GM12878 (cell line): ENCODE results near the gene GRIK4. TPM values are rescaled to one million over a fixed set of nuclear protein-coding genes. Genes with fewer than 3 reads are reported as not detected.

ENCODE experiments used
- ATAC-seq: fragments of 200-7000 bp; cut with Tn5 transposase; 3 replicates; pipeline ENCODE4 v1.9.1; 2020; ENCODE audit warnings: mild to moderate bottlenecking, moderate library complexity
- BruUV-seq: library from RNA; stranded (reverse); fragments of 400-500 nt; replicated peaks from 2 replicates; lab custom pipeline; 2021; lab: Mats Ljungman, UMichigan
- CTCF ChIA-PET: fragments of 300-600 bp; sonication (Branson Sonifier 250); formaldehyde crosslinking; extraction: SDS; loops from one replicate; lab custom pipeline; 2021; ENCODE audit warnings: inconsistent platforms; lab: Yijun Ruan, JAX
- POLR2A ChIA-PET: fragments of 350-600 bp; formaldehyde crosslinking; extraction: SDS; loops from one replicate; lab custom pipeline; 2021; ENCODE audit warnings: inconsistent platforms; lab: Charles Lee
- RAD21 ChIA-PET: fragments of 300-600 bp; sonication (Branson Sonifier 250); formaldehyde crosslinking; loops from one replicate; lab custom pipeline; 2023; ENCODE audit warnings: antibody characterized with exemption; ENCODE audit not compliant: unreplicated experiment; lab: Charles Lee
- SMC1A ChIA-PET: fragments of 300-600 bp; sonication (Branson Sonifier 250); formaldehyde crosslinking; loops from one replicate; lab custom pipeline; 2023; ENCODE audit not compliant: unreplicated experiment, uncharacterized antibody; lab: Charles Lee
- DNase-seq: peaks from one replicate; pipeline ENCODE4 v3.0.0-alpha.2; 2011; ENCODE audit warnings: low read depth, low spot score
- FAIRE-seq: peaks from 3 replicates; lab custom pipeline; 2011; peaks lifted over from hg19 to GRCh38; lab: Jason Lieb, UNC
- H2AFZ ChIP-seq: 2 replicates; pipeline ENCODE4 v1.6.0; 2011; ENCODE audit warnings: low read depth, low read length, control low read depth; ENCODE audit not compliant: control insufficient read depth
- H3K27ac ChIP-seq: 2 replicates; pipeline ENCODE4 v1.5.1; 2011; ENCODE audit warnings: control low read depth; ENCODE audit not compliant: control insufficient read depth, insufficient read depth
- H3K27me3 ChIP-seq, 2 experiments: replicated peaks in 1 of 2; 2 replicates each; pipeline versions ENCODE4 v1.6.0 to v1.6.1; 2011; ENCODE audit warnings: low read length in 1 of 2; ENCODE audit not compliant: control insufficient read depth in 2 of 2, insufficient read depth in 2 of 2
- H3K36me3 ChIP-seq, 2 experiments: 2 replicates each; pipeline ENCODE4 v1.5.1; 2011; ENCODE audit warnings: low read length in 1 of 2; ENCODE audit not compliant: control insufficient read depth in 2 of 2, insufficient read depth in 2 of 2
- H3K4me1 ChIP-seq: 2 replicates; pipeline ENCODE4 v1.6.1; 2011; ENCODE audit warnings: mild to moderate bottlenecking, low read length, moderate library complexity, mixed read lengths; ENCODE audit not compliant: control insufficient read depth, insufficient read depth
- H3K4me2 ChIP-seq: 2 replicates; pipeline ENCODE4 v1.6.0; 2011; ENCODE audit warnings: control low read depth; ENCODE audit not compliant: control insufficient read depth, insufficient read depth
- H3K4me3 ChIP-seq: fragments of 200-600 bp; sonication (generic); 2 replicates; pipeline ENCODE4 v1.5.1; 2016
- H3K79me2 ChIP-seq: 2 replicates; pipeline ENCODE4 v1.6.0; 2011; ENCODE audit warnings: low read length; ENCODE audit not compliant: control insufficient read depth, insufficient read depth
- H3K9ac ChIP-seq: 2 replicates; pipeline ENCODE4 v1.8.0; 2011; ENCODE audit warnings: low read length, control low read depth, mixed read lengths; ENCODE audit not compliant: control insufficient read depth, insufficient read depth
- H3K9me3 ChIP-seq: replicated peaks from 3 replicates; pipeline ENCODE4 v1.5.1; 2011; ENCODE audit warnings: mild to moderate bottlenecking, low read length; ENCODE audit not compliant: control insufficient read depth, insufficient read depth
- H4K20me1 ChIP-seq: 2 replicates; pipeline ENCODE4 v1.6.0; 2011; ENCODE audit not compliant: control insufficient read depth, insufficient read depth
- CEBPB ChIP-seq, 2 experiments: fragments of 150-350 bp in 1 of 2; IDR thresholded peaks; 2 replicates each; pipeline ENCODE4 v1.6.1; 2012 to 2014; ENCODE audit warnings: low read depth in 2 of 2, low read length in 2 of 2, borderline replicate concordance in 1 of 2, inconsistent platforms in 1 of 2
- DPF2 ChIP-seq: fragments of 450-650 bp; IDR thresholded peaks from 2 replicates; pipeline ENCODE4 v1.6.1; 2017; ENCODE audit warnings: mild to moderate bottlenecking
- STAT1 ChIP-seq: fragments of 450-650 bp; conservative IDR thresholded peaks from 2 replicates; pipeline ENCODE4 v1.6.1; 2014; ENCODE audit warnings: antibody characterized with exemption, mild to moderate bottlenecking
- ZBED1 ChIP-seq: IDR thresholded peaks from 2 replicates; pipeline ENCODE4 v1.6.1; 2016; ENCODE audit warnings: borderline replicate concordance
- WGBS: methylation state at CpG from one replicate; pipeline ENCODE4 v1.1.6; 2016; ENCODE audit warnings: low lambda C conversion rate; ENCODE audit not compliant: insufficient replicate concordance, insufficient coverage; ENCODE audit errors: missing lambda C conversion rate; 5-methylcytosine and 5-hydroxymethylcytosine counted together
- in situ Hi-C: fragments of 300-500 bp; cut with MboI; formaldehyde crosslinking; loops from 9 replicates; pipeline ENCODE4 v1.14.3; 2018; ENCODE audit warnings: mixed read lengths
- intact Hi-C: fragments of 100-400 bp; cut with micrococcal nuclease; formaldehyde crosslinking; loops from one replicate; pipeline ENCODE4 v1.14.2; 2022; ENCODE audit not compliant: unreplicated experiment
- polyA plus RNA-seq, 11 experiments: library from polyadenylated mRNA; depleted of rRNA in 4 of 11; unstranded in 6 of 11; stranded (reverse) in 5 of 11; fragments of >200 nt; fragmentation: Nextera tagmentation in 4 of 11; fragmentation: Illumina TruSeq in 1 of 11; extraction: Ambion mirVana in 4 of 11; extraction: Trizol in 1 of 11; gene quantifications; 1 replicate in 1 of 11; 2 replicates in 10 of 11; pipeline versions ENCODE4 v1.2.1 to v1.2.3, GENCODE V29; 2011 to 2016; ENCODE audit warnings: inconsistent platforms in 2 of 11, missing spikeins in 2 of 11, low read depth in 1 of 11
- total RNA-seq, 4 experiments: library from RNA; depleted of rRNA in 3 of 4; stranded (reverse); fragments of >200 nt in 3 of 4; fragmentation: Illumina TruSeq in 1 of 4; extraction: Trizol in 1 of 4; gene quantifications; 2 replicates each; pipeline versions ENCODE4 v1.2.1 to v1.2.3, GENCODE V29; 2013 to 2021
- TF ChIP-seq, protein P1 (sequence below): fragments of 450-650 bp; IDR thresholded peaks from 2 replicates; pipeline ENCODE4 v1.6.1; 2014; ENCODE audit warnings: mild to moderate bottlenecking
- TF ChIP-seq, protein P2 (sequence below): IDR thresholded peaks from 2 replicates; pipeline ENCODE4 v1.6.1; 2012; ENCODE audit warnings: improper control_type of control experiment, low read depth, low read length; ENCODE audit not compliant: insufficient replicate concordance
- TF ChIP-seq, protein P3 (sequence below): fragments of 450-650 bp; conservative IDR thresholded peaks from 2 replicates; pipeline ENCODE4 v1.6.1; 2017; ENCODE audit warnings: mild to moderate bottlenecking, moderate library complexity

Gene GRIK4
- total and polyA plus RNA-seq, 10 of the 15 experiments (the other 5 are each of a cell fraction or from before 2014, with no cell fraction given) = 0.33 to 3.6 (median 0.72) TPM

DNA sequence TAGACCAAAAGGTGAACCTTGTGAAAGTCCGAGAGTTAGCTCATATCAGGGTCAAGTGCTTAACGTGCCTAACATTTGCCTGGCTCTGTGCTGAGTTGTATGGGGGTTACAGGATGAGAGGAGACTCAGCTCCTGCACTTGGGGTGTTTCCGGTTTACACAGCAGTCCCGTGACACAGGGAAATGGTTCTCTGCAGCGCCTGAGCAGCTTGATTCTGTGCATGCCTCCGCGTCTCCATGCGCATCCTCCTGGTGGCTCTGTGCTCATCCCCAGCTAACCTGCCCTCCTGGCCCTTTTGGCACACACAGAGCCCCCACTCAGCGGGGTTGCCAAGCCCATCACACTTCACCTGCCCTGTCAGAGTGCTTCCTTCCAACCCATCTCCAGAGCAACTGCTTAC is 274.0 kb downstream of the GRIK4 start:
- no peaks in the 10 kb centered on the region for H3K4me1 ChIP-seq
- no peak for ATAC-seq
- H3K4me3 ChIP-seq = no peak overlapping the region
- no peak overlapping the region for H3K9ac ChIP-seq
- WGBS = 55% methylated on average over 9 of the region's 9 CpGs
- no peaks in the 10 kb centered on the region; a peak in 1 of 4 replicates for H3K27me3 ChIP-seq
- ChIA-PET RAD21 (no interaction called here), SMC1A (no interaction called here), POLR2A (interaction anchor here (0.6 kb wide), 1 partner anchor 11 kb away, joined by 5 read pairs; no protein-coding TSS in a partner anchor), CTCF (interaction anchor here (1.0 to 2.4 kb wide), 5 partner anchors 12 to 144 kb away, joined by 3 to 7 read pairs (median 4); no protein-coding TSS in a partner anchor)
- no peak overlapping the region for H3K27ac ChIP-seq
- no peak for FAIRE-seq
- no peak for DNase-seq
- intact Hi-C loops (no loop called here), in situ Hi-C loops (no loop called here)
- H2AFZ ChIP-seq = no peak overlapping the region
- no peaks in the 10 kb centered on the region; a peak in 1 of 4 replicates for H3K36me3 ChIP-seq
- no peaks in the 10 kb centered on the region for H3K79me2 ChIP-seq
- BruUV-seq = no TSS peak
- H4K20me1 ChIP-seq = no peaks in the 10 kb centered on the region; the same call in 1 of the 2 replicates
- H3K9me3 ChIP-seq = no peaks in the 10 kb centered on the region
- no peak overlapping the region for H3K4me2 ChIP-seq
- TF ChIP-seq, protein P1, sequence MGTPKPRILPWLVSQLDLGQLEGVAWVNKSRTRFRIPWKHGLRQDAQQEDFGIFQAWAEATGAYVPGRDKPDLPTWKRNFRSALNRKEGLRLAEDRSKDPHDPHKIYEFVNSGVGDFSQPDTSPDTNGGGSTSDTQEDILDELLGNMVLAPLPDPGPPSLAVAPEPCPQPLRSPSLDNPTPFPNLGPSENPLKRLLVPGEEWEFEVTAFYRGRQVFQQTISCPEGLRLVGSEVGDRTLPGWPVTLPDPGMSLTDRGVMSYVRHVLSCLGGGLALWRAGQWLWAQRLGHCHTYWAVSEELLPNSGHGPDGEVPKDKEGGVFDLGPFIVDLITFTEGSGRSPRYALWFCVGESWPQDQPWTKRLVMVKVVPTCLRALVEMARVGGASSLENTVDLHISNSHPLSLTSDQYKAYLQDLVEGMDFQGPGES = no peak
- TF ChIP-seq, all 136 proteins: peak for 0

DNA sequence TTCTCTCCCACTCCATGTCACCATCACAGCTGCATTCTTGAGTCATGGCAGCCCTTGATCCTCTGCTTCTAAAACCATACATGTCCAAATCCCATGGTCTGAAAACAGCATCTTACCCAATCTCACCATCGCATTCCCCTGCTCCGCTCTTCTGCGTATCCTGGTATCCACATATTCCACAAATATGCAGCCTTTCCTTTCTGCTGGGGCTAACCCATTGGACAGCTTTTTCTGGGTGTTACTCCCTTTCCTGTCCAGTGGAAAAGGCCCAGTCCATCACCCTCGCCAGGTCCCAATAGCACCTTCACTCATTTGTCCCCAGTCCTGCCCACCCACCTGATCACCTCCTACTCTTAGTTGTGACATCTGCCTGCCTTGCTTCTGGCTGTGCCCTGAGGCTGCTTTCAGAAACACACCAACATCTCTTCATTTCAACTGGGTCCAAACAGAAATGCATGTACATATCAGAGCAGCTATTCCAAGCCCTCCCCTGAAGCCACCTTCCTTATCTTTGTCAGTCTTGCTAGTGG is 274.7 kb downstream of the GRIK4 start:
- SMC1A ChIA-PET = interaction anchor here (0.6 kb wide), 1 partner anchor 107 kb away, joined by 3 read pairs; no protein-coding TSS in a partner anchor
- no peak for DNase-seq
- no peak for FAIRE-seq
- TF ChIP-seq STAT1 = no peak
- TF ChIP-seq, protein P2, sequence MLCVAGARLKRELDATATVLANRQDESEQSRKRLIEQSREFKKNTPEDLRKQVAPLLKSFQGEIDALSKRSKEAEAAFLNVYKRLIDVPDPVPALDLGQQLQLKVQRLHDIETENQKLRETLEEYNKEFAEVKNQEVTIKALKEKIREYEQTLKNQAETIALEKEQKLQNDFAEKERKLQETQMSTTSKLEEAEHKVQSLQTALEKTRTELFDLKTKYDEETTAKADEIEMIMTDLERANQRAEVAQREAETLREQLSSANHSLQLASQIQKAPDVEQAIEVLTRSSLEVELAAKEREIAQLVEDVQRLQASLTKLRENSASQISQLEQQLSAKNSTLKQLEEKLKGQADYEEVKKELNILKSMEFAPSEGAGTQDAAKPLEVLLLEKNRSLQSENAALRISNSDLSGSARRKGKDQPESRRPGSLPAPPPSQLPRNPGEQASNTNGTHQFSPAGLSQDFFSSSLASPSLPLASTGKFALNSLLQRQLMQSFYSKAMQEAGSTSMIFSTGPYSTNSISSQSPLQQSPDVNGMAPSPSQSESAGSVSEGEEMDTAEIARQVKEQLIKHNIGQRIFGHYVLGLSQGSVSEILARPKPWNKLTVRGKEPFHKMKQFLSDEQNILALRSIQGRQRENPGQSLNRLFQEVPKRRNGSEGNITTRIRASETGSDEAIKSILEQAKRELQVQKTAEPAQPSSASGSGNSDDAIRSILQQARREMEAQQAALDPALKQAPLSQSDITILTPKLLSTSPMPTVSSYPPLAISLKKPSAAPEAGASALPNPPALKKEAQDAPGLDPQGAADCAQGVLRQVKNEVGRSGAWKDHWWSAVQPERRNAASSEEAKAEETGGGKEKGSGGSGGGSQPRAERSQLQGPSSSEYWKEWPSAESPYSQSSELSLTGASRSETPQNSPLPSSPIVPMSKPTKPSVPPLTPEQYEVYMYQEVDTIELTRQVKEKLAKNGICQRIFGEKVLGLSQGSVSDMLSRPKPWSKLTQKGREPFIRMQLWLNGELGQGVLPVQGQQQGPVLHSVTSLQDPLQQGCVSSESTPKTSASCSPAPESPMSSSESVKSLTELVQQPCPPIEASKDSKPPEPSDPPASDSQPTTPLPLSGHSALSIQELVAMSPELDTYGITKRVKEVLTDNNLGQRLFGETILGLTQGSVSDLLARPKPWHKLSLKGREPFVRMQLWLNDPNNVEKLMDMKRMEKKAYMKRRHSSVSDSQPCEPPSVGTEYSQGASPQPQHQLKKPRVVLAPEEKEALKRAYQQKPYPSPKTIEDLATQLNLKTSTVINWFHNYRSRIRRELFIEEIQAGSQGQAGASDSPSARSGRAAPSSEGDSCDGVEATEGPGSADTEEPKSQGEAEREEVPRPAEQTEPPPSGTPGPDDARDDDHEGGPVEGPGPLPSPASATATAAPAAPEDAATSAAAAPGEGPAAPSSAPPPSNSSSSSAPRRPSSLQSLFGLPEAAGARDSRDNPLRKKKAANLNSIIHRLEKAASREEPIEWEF = no peak
- no peak for TF ChIP-seq CEBPB (IDR thresholded peaks at IDR 0.05; ENCODE audit: borderline replicate concordance in 1 of 2, low read depth in 2 of 2, low read length in 2 of 2)
- TF ChIP-seq ZBED1 = no peak
- TF ChIP-seq, protein P3, sequence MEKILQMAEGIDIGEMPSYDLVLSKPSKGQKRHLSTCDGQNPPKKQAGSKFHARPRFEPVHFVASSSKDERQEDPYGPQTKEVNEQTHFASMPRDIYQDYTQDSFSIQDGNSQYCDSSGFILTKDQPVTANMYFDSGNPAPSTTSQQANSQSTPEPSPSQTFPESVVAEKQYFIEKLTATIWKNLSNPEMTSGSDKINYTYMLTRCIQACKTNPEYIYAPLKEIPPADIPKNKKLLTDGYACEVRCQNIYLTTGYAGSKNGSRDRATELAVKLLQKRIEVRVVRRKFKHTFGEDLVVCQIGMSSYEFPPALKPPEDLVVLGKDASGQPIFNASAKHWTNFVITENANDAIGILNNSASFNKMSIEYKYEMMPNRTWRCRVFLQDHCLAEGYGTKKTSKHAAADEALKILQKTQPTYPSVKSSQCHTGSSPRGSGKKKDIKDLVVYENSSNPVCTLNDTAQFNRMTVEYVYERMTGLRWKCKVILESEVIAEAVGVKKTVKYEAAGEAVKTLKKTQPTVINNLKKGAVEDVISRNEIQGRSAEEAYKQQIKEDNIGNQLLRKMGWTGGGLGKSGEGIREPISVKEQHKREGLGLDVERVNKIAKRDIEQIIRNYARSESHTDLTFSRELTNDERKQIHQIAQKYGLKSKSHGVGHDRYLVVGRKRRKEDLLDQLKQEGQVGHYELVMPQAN = no peak
- no peak for TF ChIP-seq DPF2

More for the DNA sequence above, 274.7 kb downstream of the GRIK4 start:
- ChIA-PET POLR2A (no interaction called here), RAD21 (interaction anchor here (0.6 kb wide), 1 partner anchor 67 kb away, joined by 4 read pairs; no protein-coding TSS in a partner anchor), CTCF (interaction anchor here (1.6 to 2.4 kb wide), 2 partner anchors 16 to 101 kb away, joined by 4 to 7 read pairs; no protein-coding TSS in a partner anchor)
- Histone ChIP-seq H2AFZ (no peak overlapping the region), H3K9me3 (no peaks in the 10 kb centered on the region), H3K79me2 (no peaks in the 10 kb centered on the region), H3K36me3 (no peaks in the 10 kb centered on the region; a peak in 1 of 4 replicates), H3K27ac (no peak overlapping the region), H3K4me2 (no peak overlapping the region), H3K27me3 (no peaks in the 10 kb centered on the region; a peak in 1 of 4 replicates), H3K4me3 (no peak overlapping the region), H3K4me1 (no peaks in the 10 kb centered on the region), H3K9ac (no peak overlapping the region), H4K20me1 (no peaks in the 10 kb centered on the region; the same call in 1 of the 2 replicates)
- WGBS = 77% methylated on average over 4 of the region's 4 CpGs
- intact Hi-C loops (no loop called here), in situ Hi-C loops (no loop called here)
- BruUV-seq = no TSS peak
- ATAC-seq = no peak
